HG02884 (cell line): ENCODE measurements around the gene ISCA1.

Source experiments
- ATAC-seq: cut with Tn5 transposase; IDR thresholded peaks from one replicate; pipeline ENCODE4 v1.9.1; 2021; ENCODE audit warnings: mild to moderate bottlenecking, moderate library complexity; ENCODE audit not compliant: unreplicated experiment

The ISCA1 gene

GRCh38 chr9:86238861-86239770 is 43.2 kb downstream of the ISCA1 start:
- ATAC-seq = no peak

GRCh38 chr9:86230858-86231257 is 51.5 kb downstream of the ISCA1 start:
- no peak for ATAC-seq

DNA sequence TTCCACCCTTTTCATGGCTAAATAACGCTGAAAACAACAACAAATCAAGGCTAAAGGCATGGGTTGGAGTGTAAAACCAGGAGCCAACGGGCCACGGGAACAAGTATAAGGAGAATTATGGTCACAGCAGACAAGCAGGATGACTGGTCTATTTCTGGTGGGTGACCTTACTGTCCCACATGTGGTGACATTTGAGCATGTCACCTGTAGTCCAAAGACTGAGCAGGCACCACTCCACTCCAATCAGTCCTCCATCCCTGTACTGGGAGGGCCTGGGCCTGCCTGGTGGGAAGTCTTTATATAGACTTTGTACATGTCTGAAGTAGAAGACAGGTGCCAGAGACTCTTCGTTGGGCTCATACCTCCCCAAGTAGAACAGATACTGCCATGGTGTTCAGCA is 59.7 kb downstream of the ISCA1 start:
- no peak for ATAC-seq

GRCh38 chr9:86219606-86220005 is 62.7 kb downstream of the ISCA1 start:
- ATAC-seq = no peak

DNA sequence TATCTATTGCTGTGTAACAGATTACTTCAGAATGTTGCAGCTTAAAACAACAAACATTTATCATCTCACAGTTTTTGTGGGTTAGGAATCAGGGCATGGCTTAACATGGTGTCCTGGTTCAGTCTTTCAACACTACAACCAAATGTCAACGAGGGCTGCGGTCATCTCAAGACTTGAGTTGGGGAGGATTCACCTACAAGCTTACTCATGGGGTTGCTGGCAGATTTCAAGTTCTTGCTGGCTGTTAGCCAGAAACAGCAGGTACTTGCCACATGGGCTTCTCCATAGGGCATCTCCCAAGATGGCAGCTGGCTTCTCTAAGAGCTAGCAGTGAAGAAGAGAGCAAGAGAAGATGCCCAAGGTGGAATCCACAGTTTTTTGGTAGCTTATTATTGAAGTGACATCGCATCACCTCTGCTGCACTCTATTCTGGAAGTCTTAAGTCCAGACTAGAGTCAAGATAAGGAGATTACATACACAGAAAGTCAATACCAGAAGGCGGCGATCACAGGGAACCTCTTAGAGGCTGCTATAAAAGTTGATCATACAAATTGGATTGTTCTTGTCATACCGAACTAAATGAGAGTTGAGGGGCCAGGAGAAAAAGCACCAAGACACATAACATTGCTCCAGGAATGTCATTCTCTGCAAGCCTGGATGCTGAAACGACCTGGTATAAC is 65.1 kb downstream of the ISCA1 start:
- ATAC-seq = no peak
